Tibial nerve (tissue), 4 donors: ENCODE results near the gene SLC47A1.

Experiments
- CTCF ChIP-seq, 5 experiments: fragments of 200-600 bp in 3 of 5; fragments of 450-650 bp in 2 of 5; sonication (generic) in 3 of 5; IDR thresholded peaks; one replicate each; pipeline ENCODE4 v1.5.1; 2016 to 2019; ENCODE audit warnings: antibody characterized with exemption in 5 of 5, mild to moderate bottlenecking in 3 of 5, moderate library complexity in 2 of 5
- EP300 ChIP-seq, 2 donors: sonication (generic); formaldehyde crosslinking; IDR thresholded peaks; one replicate each; pipeline ENCODE4 v1.6.1; 2017; ENCODE audit warnings: antibody characterized with exemption in 2 of 2, mild to moderate bottlenecking in 1 of 2
- POLR2A ChIP-seq, 2 donors: fragments of 450-650 bp; IDR thresholded peaks; one replicate each; pipeline ENCODE4 v1.6.1; 2017; ENCODE audit warnings: antibody characterized with exemption in 2 of 2, mild to moderate bottlenecking in 2 of 2, moderate library complexity in 2 of 2

GRCh38 chr17:19579192-19579761 is 45.6 kb downstream of the SLC47A1 start:
- no peak for TF ChIP-seq CTCF (IDR thresholded peaks at IDR 0.05)
- no peak for TF ChIP-seq EP300 (IDR thresholded peaks at IDR 0.05)
- no peak for TF ChIP-seq POLR2A (IDR thresholded peaks at IDR 0.05)
